Right atrium auricular region (tissue), 2 donors: Measurements from ENCODE around the gene CA11. TPM values are rescaled to one million over a fixed set of nuclear protein-coding genes. Genes with fewer than 3 reads are reported as not detected.

Experiments used
- DNase-seq: peaks from one replicate; pipeline ENCODE4 v3.0.0-alpha.2; 2019; ENCODE audit warnings: low spot score
- H3K27ac ChIP-seq, 2 donors: fragments of 200-600 bp; sonication (generic); 1 replicate in 1 of 2; 2 replicates in 1 of 2; pipeline ENCODE4 v1.5.1; 2016 to 2019
- H3K27me3 ChIP-seq, 2 donors: fragments of 200-600 bp; sonication (generic); one replicate each; pipeline versions ENCODE4 v1.5.1 to v1.6.0; 2017 to 2019
- H3K36me3 ChIP-seq: fragments of 200-600 bp; sonication (generic); one replicate; pipeline ENCODE4 v1.5.1; 2016
- H3K4me1 ChIP-seq, 2 donors: fragments of 200-600 bp; sonication (generic); one replicate each; pipeline versions ENCODE4 v1.5.1 to v1.6.0; 2017 to 2019
- H3K4me3 ChIP-seq, 2 donors: fragments of 200-600 bp; sonication (generic); 1 replicate in 1 of 2; 2 replicates in 1 of 2; pipeline ENCODE4 v1.5.1; 2017 to 2019; ENCODE audit warnings: mild to moderate bottlenecking in 1 of 2, moderate library complexity in 1 of 2
- H3K9me3 ChIP-seq, 2 donors: fragments of 200-600 bp; sonication (generic); one replicate each; pipeline ENCODE4 v1.5.1; 2019
- total RNA-seq, 2 donors: library from RNA; depleted of rRNA; stranded (reverse); fragments of >200 nt; gene quantifications; one replicate each; pipeline ENCODE4 v1.1.0, GENCODE V29; 2016
- TF ChIP-seq, protein P1 (sequence below), 2 donors: fragments of 200-600 bp; sonication (generic); IDR thresholded peaks; one replicate each; pipeline ENCODE4 v1.5.1; 2019; ENCODE audit warnings: antibody characterized with exemption in 2 of 2

CA11 gene
- total RNA-seq, 2 donors from 2014 or later: 3.4 to 13.3 TPM

DNA sequence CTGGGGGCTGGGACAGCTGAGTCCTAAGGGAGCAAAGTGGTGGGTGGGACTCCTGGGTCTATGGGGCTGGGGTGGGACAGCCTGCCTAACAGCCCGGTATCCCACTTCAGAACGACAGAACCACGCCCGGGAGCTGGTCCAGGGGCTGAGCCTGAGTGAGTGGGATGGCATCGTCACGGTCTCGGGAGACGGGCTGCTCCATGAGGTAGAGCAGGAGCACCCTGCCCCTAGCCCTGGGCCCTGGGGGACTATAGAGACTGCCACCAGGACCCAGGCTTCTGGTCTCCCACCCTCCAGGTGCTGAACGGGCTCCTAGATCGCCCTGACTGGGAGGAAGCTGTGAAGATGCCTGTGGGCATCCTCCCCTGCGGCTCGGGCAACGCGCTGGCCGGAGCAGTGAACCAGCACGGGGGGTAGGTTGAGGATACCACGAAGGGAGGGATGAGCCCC lies 18.1 kb downstream of the CA11 start:
- Histone ChIP-seq H3K27me3 (no peaks in the 10 kb centered on the region), H3K9me3 (no peaks in the 10 kb centered on the region), H3K27ac (no peak overlapping the region), H3K4me3 (no peak overlapping the region), H3K4me1 (peaks cover 0 to 58% of the 10 kb centered on the region in 2 donors), H3K36me3 (peaks cover 7% of the 10 kb centered on the region)
- no peak for DNase-seq
- TF ChIP-seq, protein P1, sequence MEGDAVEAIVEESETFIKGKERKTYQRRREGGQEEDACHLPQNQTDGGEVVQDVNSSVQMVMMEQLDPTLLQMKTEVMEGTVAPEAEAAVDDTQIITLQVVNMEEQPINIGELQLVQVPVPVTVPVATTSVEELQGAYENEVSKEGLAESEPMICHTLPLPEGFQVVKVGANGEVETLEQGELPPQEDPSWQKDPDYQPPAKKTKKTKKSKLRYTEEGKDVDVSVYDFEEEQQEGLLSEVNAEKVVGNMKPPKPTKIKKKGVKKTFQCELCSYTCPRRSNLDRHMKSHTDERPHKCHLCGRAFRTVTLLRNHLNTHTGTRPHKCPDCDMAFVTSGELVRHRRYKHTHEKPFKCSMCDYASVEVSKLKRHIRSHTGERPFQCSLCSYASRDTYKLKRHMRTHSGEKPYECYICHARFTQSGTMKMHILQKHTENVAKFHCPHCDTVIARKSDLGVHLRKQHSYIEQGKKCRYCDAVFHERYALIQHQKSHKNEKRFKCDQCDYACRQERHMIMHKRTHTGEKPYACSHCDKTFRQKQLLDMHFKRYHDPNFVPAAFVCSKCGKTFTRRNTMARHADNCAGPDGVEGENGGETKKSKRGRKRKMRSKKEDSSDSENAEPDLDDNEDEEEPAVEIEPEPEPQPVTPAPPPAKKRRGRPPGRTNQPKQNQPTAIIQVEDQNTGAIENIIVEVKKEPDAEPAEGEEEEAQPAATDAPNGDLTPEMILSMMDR (IDR thresholded peaks at IDR 0.05): no peak

DNA sequence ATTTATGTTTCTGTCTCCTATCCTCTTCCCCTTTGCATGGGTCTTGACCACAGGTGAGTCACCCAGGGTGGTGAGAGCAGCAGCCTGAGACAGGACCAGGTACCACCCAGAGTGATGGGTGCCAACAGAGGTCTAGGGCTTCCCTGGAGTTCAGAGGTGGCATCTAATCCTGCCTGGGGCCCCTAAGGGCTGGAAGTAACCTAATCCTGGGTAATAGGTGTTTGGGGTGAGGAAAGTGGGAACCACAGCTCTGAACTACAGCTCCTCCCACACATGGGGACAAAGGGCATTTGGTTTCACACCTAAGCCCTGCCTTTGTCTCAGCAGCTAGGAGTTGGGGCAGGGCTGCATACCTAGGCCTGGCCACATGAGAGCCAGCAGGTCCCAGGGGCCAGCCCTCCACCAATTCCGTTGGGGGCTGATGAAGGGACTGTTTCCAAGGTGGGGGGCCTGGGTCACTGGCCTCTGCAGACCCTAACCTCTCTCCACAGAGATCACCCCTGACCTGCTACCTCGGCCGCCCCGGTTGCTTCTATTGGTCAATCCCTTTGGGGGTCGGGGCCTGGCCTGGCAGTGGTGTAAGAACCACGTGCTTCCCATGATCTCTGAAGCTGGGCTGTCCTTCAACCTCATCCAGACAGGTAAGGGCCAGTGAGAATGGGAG lies 18.7 kb downstream of the CA11 start:
- Histone ChIP-seq H3K4me3 (no peak overlapping the region), H3K4me1 (peaks cover 0 to 52% of the 10 kb centered on the region in 2 donors), H3K9me3 (no peaks in the 10 kb centered on the region), H3K27me3 (no peaks in the 10 kb centered on the region), H3K27ac (no peak overlapping the region), H3K36me3 (peaks cover 7% of the 10 kb centered on the region)
- TF ChIP-seq, protein P1 (IDR thresholded peaks at IDR 0.05): no peak
- no peak for DNase-seq

DNA sequence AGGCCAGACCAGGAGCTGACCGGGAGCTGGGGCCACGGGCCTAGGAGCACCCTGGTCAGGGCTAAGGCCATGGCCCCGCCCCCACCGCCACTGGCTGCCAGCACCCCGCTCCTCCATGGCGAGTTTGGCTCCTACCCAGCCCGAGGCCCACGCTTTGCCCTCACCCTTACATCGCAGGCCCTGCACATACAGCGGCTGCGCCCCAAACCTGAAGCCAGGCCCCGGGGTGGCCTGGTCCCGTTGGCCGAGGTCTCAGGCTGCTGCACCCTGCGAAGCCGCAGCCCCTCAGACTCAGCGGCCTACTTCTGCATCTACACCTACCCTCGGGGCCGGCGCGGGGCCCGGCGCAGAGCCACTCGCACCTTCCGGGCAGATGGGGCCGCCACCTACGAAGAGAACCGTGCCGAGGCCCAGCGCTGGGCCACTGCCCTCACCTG lies 20.1 kb downstream of the CA11 start:
- Histone ChIP-seq H3K36me3 (peaks cover 7% of the 10 kb centered on the region), H3K27me3 (no peaks in the 10 kb centered on the region), H3K9me3 (no peaks in the 10 kb centered on the region), H3K4me1 (peaks cover 0 to 41% of the 10 kb centered on the region in 2 donors), H3K27ac (no peak overlapping the region), H3K4me3 (no peak overlapping the region)
- DNase-seq: no peak
- TF ChIP-seq, protein P1 (IDR thresholded peaks at IDR 0.05): no peak

DNA sequence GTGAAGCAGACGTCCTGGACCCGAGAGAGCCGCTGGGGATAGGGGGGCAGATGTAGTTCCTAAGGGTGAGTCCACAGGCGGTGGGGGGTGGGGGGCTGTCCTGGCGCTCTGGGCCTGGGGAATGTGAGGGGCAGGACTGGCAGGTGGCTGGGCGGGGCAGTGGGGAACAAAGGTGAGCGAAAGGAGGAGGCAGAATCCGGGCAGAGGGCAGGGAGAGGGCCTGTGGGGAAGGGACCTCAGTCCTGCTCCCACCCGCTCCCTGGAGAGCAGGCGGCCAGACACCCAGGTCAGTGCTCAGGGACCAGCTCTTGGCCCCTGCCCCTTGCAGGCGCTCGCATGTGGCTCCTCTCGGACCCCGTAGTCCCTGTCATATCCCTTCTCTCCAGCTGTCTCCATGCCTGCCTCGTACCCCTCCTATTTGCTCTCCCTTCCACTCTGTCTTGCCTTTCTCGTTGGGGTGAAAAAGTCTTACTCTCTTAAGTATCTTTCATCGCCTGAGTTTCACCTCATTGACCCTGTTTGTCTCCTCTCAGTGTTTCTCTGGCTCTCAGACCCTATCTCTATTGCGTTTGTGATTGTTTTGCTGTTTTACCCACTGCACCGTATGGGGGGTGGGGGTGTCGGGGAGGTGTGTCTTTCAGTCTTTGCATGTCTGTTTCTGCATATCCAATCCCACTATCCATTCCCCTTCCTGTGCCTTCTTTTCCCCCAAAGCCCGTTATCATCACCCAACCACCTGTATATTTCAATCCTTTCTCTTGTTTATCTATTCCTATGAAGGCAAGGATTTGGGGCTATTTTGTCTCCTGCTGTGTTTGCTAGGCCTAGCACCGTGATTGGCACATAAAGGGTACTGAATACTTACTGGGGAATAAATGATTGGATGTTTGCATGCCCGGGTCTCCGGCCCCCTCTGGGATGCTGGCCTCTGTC lies 20.9 kb downstream of the CA11 start:
- Histone ChIP-seq H3K9me3 (no peaks in the 10 kb centered on the region), H3K27ac (peak overlapping the region; percentile 78 to 83), H3K4me1 (peaks cover 0 to 35% of the 10 kb centered on the region in 2 donors), H3K4me3 (peak overlapping the region; percentile 36 to 57), H3K27me3 (no peaks in the 10 kb centered on the region), H3K36me3 (peaks cover 7% of the 10 kb centered on the region)
- TF ChIP-seq, protein P1 (IDR thresholded peaks at IDR 0.05): no peak
- no peak for DNase-seq

DNA sequence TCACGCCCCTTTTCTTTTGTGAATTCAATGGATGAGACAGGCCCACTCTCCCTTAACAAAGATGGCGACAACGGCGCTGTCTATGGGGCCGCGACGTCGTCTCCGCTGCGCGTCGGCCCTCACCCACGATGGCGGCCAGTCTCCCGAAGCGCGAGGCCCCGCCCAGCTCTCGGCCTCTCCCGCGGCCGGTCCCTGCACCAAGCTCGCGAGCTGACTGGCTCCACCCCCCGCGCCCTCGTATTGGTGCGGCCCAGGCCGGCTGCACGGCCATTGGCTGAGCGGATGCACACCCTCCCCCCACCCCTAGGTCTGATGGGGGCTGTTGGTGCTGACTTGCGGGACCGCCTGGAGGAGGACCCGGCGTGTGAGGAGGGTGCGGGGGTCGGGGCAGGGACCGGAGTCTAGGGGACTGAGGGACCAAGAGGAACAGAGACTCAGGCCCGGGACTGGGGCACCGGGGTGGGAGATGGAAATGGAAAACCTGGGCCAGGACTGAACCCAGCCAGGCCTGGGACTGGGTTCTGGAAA lies 21.9 kb downstream of the CA11 start:
- Histone ChIP-seq H3K4me1 (peaks cover 0 to 35% of the 10 kb centered on the region in 2 donors), H3K9me3 (no peaks in the 10 kb centered on the region), H3K27me3 (no peaks in the 10 kb centered on the region)

More for the DNA sequence above, 21.9 kb downstream of the CA11 start:
- peak; percentile 97 for DNase-seq
- TF ChIP-seq, protein P1 (IDR thresholded peaks at IDR 0.05): no peak
- Histone ChIP-seq H3K27ac (peak overlapping the region; percentile 78 to 83), H3K36me3 (peaks cover 7% of the 10 kb centered on the region), H3K4me3 (peak overlapping the region; percentile 36 to 57)
